ENCODE measurements around the gene PIP4K2B.

- TF ChIP-seq EZH2 (IDR thresholded peaks at IDR 0.05; ENCODE audit: borderline replicate concordance, low read depth, low read length, severe bottlenecking) = no peak
- TF ChIP-seq, protein P1, sequence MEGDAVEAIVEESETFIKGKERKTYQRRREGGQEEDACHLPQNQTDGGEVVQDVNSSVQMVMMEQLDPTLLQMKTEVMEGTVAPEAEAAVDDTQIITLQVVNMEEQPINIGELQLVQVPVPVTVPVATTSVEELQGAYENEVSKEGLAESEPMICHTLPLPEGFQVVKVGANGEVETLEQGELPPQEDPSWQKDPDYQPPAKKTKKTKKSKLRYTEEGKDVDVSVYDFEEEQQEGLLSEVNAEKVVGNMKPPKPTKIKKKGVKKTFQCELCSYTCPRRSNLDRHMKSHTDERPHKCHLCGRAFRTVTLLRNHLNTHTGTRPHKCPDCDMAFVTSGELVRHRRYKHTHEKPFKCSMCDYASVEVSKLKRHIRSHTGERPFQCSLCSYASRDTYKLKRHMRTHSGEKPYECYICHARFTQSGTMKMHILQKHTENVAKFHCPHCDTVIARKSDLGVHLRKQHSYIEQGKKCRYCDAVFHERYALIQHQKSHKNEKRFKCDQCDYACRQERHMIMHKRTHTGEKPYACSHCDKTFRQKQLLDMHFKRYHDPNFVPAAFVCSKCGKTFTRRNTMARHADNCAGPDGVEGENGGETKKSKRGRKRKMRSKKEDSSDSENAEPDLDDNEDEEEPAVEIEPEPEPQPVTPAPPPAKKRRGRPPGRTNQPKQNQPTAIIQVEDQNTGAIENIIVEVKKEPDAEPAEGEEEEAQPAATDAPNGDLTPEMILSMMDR (IDR thresholded peaks at IDR 0.05; ENCODE audit: borderline replicate concordance, extremely low read depth, low read length, poor library complexity, severe bottlenecking) = no peak
These were observed 69.9 kb downstream of the PIP4K2B start for GRCh38 chr17:38729368-38729885.
